ENCODE measurements around the gene NOTCH1.

Gene NOTCH1

GRCh38 chr9:136488247-136489214, 57.3 kb downstream of the NOTCH1 start:
- CTCF ChIA-PET = interaction anchor here (0.6 to 9.1 kb wide), 41 partner anchors 10 to 718 kb away, joined by 3 to 360 read pairs (median 5); partner anchors contain the start of gene LCN15
- Histone ChIP-seq H3K4me3 (ENCODE audit: low read depth, low read length) (no peak overlapping the region), H3K4me1 (ENCODE audit: control insufficient read depth, insufficient read depth, low read length) (no peaks in the 10 kb centered on the region; the same call in 1 of the 2 replicates), H3K36me3 (ENCODE audit: control insufficient read depth in 2 of 2, insufficient read depth in 1 of 2, low read length in 2 of 2) (no peaks in the 10 kb centered on the region), H3K27ac (ENCODE audit: extremely low read depth, low read depth, low read length) (no peak overlapping the region), H3K9me3 (ENCODE audit: control insufficient read depth, insufficient read depth, low read depth, low read length) (no peaks in the 10 kb centered on the region)
- TF ChIP-seq BCL11A (tag by site-specific recombination; IDR thresholded peaks at IDR 0.05; ENCODE audit: low read depth) = peak; percentile 66; the same call in 1 of the 2 replicates
- no peak for TF ChIP-seq ZNF174 (tag by site-specific recombination; IDR thresholded peaks at IDR 0.05)
- TF ChIP-seq ZNF10 (tag by site-specific recombination; IDR thresholded peaks at IDR 0.05) = 0 out of 2 replicates have a peak, but pooled peaks have one; percentile 14
- TF ChIP-seq, protein P1, sequence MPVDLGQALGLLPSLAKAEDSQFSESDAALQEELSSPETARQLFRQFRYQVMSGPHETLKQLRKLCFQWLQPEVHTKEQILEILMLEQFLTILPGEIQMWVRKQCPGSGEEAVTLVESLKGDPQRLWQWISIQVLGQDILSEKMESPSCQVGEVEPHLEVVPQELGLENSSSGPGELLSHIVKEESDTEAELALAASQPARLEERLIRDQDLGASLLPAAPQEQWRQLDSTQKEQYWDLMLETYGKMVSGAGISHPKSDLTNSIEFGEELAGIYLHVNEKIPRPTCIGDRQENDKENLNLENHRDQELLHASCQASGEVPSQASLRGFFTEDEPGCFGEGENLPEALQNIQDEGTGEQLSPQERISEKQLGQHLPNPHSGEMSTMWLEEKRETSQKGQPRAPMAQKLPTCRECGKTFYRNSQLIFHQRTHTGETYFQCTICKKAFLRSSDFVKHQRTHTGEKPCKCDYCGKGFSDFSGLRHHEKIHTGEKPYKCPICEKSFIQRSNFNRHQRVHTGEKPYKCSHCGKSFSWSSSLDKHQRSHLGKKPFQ (tag by site-specific recombination; IDR thresholded peaks at IDR 0.05) = no peak
- 0 out of 2 replicates have a peak, but pooled peaks have one; percentile 17 for TF ChIP-seq ZNF629 (tag by site-specific recombination; IDR thresholded peaks at IDR 0.05)
- TF ChIP-seq BCL11B (tag by site-specific recombination; IDR thresholded peaks at IDR 0.05; ENCODE audit: low read depth) = 0 out of 2 replicates have a peak, but pooled peaks have one; percentile 39
- TF ChIP-seq ZXDB (tag by site-specific recombination; IDR thresholded peaks at IDR 0.05) = no peak
- TF ChIP-seq ZNF184 (tag by site-specific recombination; IDR thresholded peaks at IDR 0.05) = 0 out of 2 replicates have a peak, but pooled peaks have one; percentile 19
- 0 out of 2 replicates have a peak, but pooled peaks have one; percentile 20 for TF ChIP-seq SP7 (tag by site-specific recombination; IDR thresholded peaks at IDR 0.05)
- peak; percentile 41 for TF ChIP-seq GLIS1 (tag by site-specific recombination; IDR thresholded peaks at IDR 0.05)
- TF ChIP-seq ZNF324 (tag by site-specific recombination; IDR thresholded peaks at IDR 0.05) = 0 out of 2 replicates have a peak, but pooled peaks have one; percentile 18
- TF ChIP-seq SCRT2 (tag by site-specific recombination; IDR thresholded peaks at IDR 0.05) = peak; percentile 100
- peak; percentile 31; the same call in 1 of the 2 replicates for TF ChIP-seq KLF17 (tag by site-specific recombination; IDR thresholded peaks at IDR 0.05)
- 0 out of 2 replicates have a peak, but pooled peaks have one; percentile 39 for TF ChIP-seq KLF1 (tag by site-specific recombination; IDR thresholded peaks at IDR 0.05)
- TF ChIP-seq ZBTB44 (tag by site-specific recombination; IDR thresholded peaks at IDR 0.05) = 0 out of 2 replicates have a peak, but pooled peaks have one; percentile 11
- TF ChIP-seq CTCF (tag by site-specific recombination; IDR thresholded peaks at IDR 0.05) = peak; percentile 91
- no peak for TF ChIP-seq TRIM28 (IDR thresholded peaks at IDR 0.05; ENCODE audit: borderline replicate concordance, low read length)
- TF ChIP-seq PRDM10 (tag by site-specific recombination; IDR thresholded peaks at IDR 0.05) = peak; percentile 71
- TF ChIP-seq ZNF654 (tag by site-specific recombination; IDR thresholded peaks at IDR 0.05; ENCODE audit: low read depth) = peak; percentile 86
- TF ChIP-seq GLIS2 (tag by site-specific recombination; IDR thresholded peaks at IDR 0.05) = peak; percentile 66; the same call in 1 of the 2 replicates
- TF ChIP-seq ZNF621 (tag by site-specific recombination; IDR thresholded peaks at IDR 0.05) = no peak
- peak; percentile 84; the same call in 1 of the 2 replicates for TF ChIP-seq ZEB2 (tag by site-specific recombination; IDR thresholded peaks at IDR 0.05)
- TF ChIP-seq ZSCAN30 (tag by site-specific recombination; IDR thresholded peaks at IDR 0.05) = no peak
- TF ChIP-seq SCRT1 (tag by site-specific recombination; IDR thresholded peaks at IDR 0.05; ENCODE audit: borderline replicate concordance) = peak; percentile 100
- TF ChIP-seq FEZF1 (tag by site-specific recombination; IDR thresholded peaks at IDR 0.05) = no peak
- POLR2A ChIA-PET = interaction anchor here (0.5 to 2.5 kb wide), 3 partner anchors 12 to 663 kb away, joined by 3 to 7 read pairs (median 6); no protein-coding TSS in a partner anchor
